H9 (cell line): Measurements from ENCODE around the gene MRTFB. TPM values are rescaled to one million over a fixed set of nuclear protein-coding genes. Genes with fewer than 3 reads are reported as not detected.

Experiments
- DNase-seq: peaks from one replicate; pipeline ENCODE4 v3.0.0-alpha.2; 2017
- H2AFZ ChIP-seq: one replicate; pipeline ENCODE4 v1.6.1; 2013; ENCODE audit warnings: mild to moderate bottlenecking, low read length, control low read depth, moderate library complexity
- H2AK5ac ChIP-seq: 2 replicates; pipeline ENCODE4 v1.6.1; 2013; ENCODE audit warnings: low read length, control low read depth, mixed read lengths; ENCODE audit not compliant: insufficient read length
- H2BK120ac ChIP-seq: one replicate; pipeline ENCODE4 v1.6.1; 2013; ENCODE audit warnings: low read depth, mild to moderate bottlenecking, low read length, control low read depth, inconsistent platforms; ENCODE audit not compliant: poor library complexity, severe bottlenecking
- H2BK12ac ChIP-seq: 2 replicates; pipeline ENCODE4 v1.6.1; 2013; ENCODE audit warnings: low read length, control low read depth, mixed read lengths, low read depth; ENCODE audit not compliant: insufficient read length
- H2BK15ac ChIP-seq: 2 replicates; pipeline ENCODE4 v1.6.1; 2013; ENCODE audit warnings: low read depth, low read length, control low read depth
- H2BK20ac ChIP-seq: one replicate; pipeline ENCODE4 v1.6.1; 2013; ENCODE audit warnings: low read depth, mild to moderate bottlenecking, low read length, control low read depth, inconsistent platforms; ENCODE audit not compliant: poor library complexity, severe bottlenecking
- H2BK5ac ChIP-seq: 2 replicates; pipeline ENCODE4 v1.6.1; 2013; ENCODE audit warnings: low read length, control low read depth, mixed read lengths; ENCODE audit not compliant: insufficient read length
- H3K14ac ChIP-seq: 2 replicates; pipeline ENCODE4 v1.6.1; 2013; ENCODE audit warnings: low read length, control low read depth; ENCODE audit not compliant: insufficient read depth
- H3K18ac ChIP-seq: 2 replicates; pipeline ENCODE4 v1.6.1; 2013; ENCODE audit warnings: low read depth, mild to moderate bottlenecking, mixed read lengths, low read length, control low read depth; ENCODE audit not compliant: insufficient read length
- H3K23ac ChIP-seq: 2 replicates; pipeline ENCODE4 v1.6.1; 2013; ENCODE audit warnings: low read length, control low read depth, mixed read lengths, low read depth; ENCODE audit not compliant: insufficient read length
- H3K23me2 ChIP-seq: 2 replicates; pipeline ENCODE4 v1.6.1; 2013; ENCODE audit warnings: low read depth, mild to moderate bottlenecking, mixed read lengths, low read length, control low read depth; ENCODE audit not compliant: insufficient read length, poor library complexity, severe bottlenecking
- H3K27ac ChIP-seq: 2 replicates; pipeline ENCODE4 v1.5.1; 2013; ENCODE audit warnings: low read length, control low read depth, mixed read lengths, low read depth; ENCODE audit not compliant: insufficient read length
- H3K27me3 ChIP-seq: 2 replicates; pipeline ENCODE4 v1.6.1; 2013; ENCODE audit warnings: low read length, control low read depth, inconsistent platforms; ENCODE audit not compliant: insufficient read depth
- H3K4ac ChIP-seq: 2 replicates; pipeline ENCODE4 v1.6.1; 2013; ENCODE audit warnings: low read depth, mild to moderate bottlenecking, control low read depth, inconsistent platforms, low read length, moderate library complexity
- H3K4me1 ChIP-seq: 2 replicates; pipeline ENCODE4 v1.6.1; 2013; ENCODE audit warnings: low read length, control low read depth, inconsistent platforms; ENCODE audit not compliant: insufficient read depth
- H3K4me2 ChIP-seq: 2 replicates; pipeline ENCODE4 v1.6.1; 2013; ENCODE audit warnings: low read length, control low read depth, mixed read lengths; ENCODE audit not compliant: insufficient read length, insufficient read depth
- H3K56ac ChIP-seq: 2 replicates; pipeline ENCODE4 v1.6.1; 2013; ENCODE audit warnings: low read depth, mild to moderate bottlenecking, mixed read lengths, low read length, control low read depth; ENCODE audit not compliant: insufficient read length
- H3K79me1 ChIP-seq: 2 replicates; pipeline ENCODE4 v1.6.1; 2013; ENCODE audit warnings: low read depth, mild to moderate bottlenecking, moderate library complexity, low read length, control low read depth, inconsistent platforms; ENCODE audit not compliant: insufficient read depth, poor library complexity, severe bottlenecking
- H3K79me2 ChIP-seq: 2 replicates; pipeline ENCODE4 v1.6.1; 2013; ENCODE audit warnings: low read length, control low read depth, inconsistent platforms; ENCODE audit not compliant: insufficient read depth
- H3K9ac ChIP-seq: 2 replicates; pipeline ENCODE4 v1.6.1; 2013; ENCODE audit warnings: low read length, control low read depth, mixed read lengths; ENCODE audit not compliant: insufficient read length; ENCODE audit errors: extremely low read depth
- H3K9me3 ChIP-seq: one replicate; pipeline ENCODE4 v1.6.1; 2013; ENCODE audit warnings: low read depth, low read length, inconsistent platforms; ENCODE audit not compliant: control insufficient read depth
- H3T11ph ChIP-seq: one replicate; pipeline ENCODE4 v1.6.1; 2013; ENCODE audit warnings: mild to moderate bottlenecking, low read length, control low read depth, inconsistent platforms
- H4K20me1 ChIP-seq: one replicate; pipeline ENCODE4 v1.6.1; 2013; ENCODE audit not compliant: control insufficient read depth, insufficient read length, insufficient read depth
- H4K5ac ChIP-seq: 2 replicates; pipeline ENCODE4 v1.6.1; 2013; ENCODE audit warnings: low read depth, mild to moderate bottlenecking, mixed read lengths, low read length, control low read depth; ENCODE audit not compliant: insufficient read length
- H4K8ac ChIP-seq: replicated peaks from 2 replicates; pipeline ENCODE4 v1.6.1; 2013; ENCODE audit warnings: low read length, control low read depth, mixed read lengths, low read depth; ENCODE audit not compliant: insufficient read length
- H4K91ac ChIP-seq: 2 replicates; pipeline ENCODE4 v1.6.1; 2013; ENCODE audit warnings: low read depth, mild to moderate bottlenecking, moderate library complexity, mixed read lengths, low read length, control low read depth; ENCODE audit not compliant: insufficient read length
- H3K27ac Mint-ChIP-seq, 3 experiments: 2 replicates in 2 of 3; 3 replicates in 1 of 3; pipeline ENCODE4 v1.8.0; 2020 to 2021; ENCODE audit warnings: mixed read lengths in 3 of 3, mild to moderate bottlenecking in 1 of 3, moderate library complexity in 1 of 3
- H3K27me3 Mint-ChIP-seq: 2 replicates; pipeline ENCODE4 v1.8.0; 2021; ENCODE audit warnings: low read depth, mild to moderate bottlenecking, moderate library complexity, mixed read lengths
- H3K36me3 Mint-ChIP-seq, 3 experiments: 2 replicates in 2 of 3; 3 replicates in 1 of 3; pipeline ENCODE4 v1.8.0; 2020 to 2021; ENCODE audit warnings: low read depth in 3 of 3, mixed read lengths in 3 of 3; ENCODE audit not compliant: insufficient read depth in 1 of 3
- H3K4me1 Mint-ChIP-seq, 2 experiments: 2 replicates each; pipeline ENCODE4 v1.8.0; 2020; ENCODE audit warnings: mixed read lengths in 2 of 2
- H3K4me3 Mint-ChIP-seq, 2 experiments: 2 replicates in 1 of 2; 3 replicates in 1 of 2; pipeline ENCODE4 v1.8.0; 2020 to 2021; ENCODE audit warnings: mild to moderate bottlenecking in 2 of 2, mixed read lengths in 2 of 2, moderate library complexity in 1 of 2
- H3K9me3 Mint-ChIP-seq, 2 experiments: 2 replicates in 1 of 2; 3 replicates in 1 of 2; pipeline ENCODE4 v1.8.0; 2020; ENCODE audit warnings: mild to moderate bottlenecking in 2 of 2, mixed read lengths in 2 of 2, moderate library complexity in 1 of 2
- WGBS: extraction: QIAGEN DNeasy Blood & Tissue Kit; methylation state at CpG from one replicate; pipeline ENCODE4 v1.1.7; 2013; ENCODE audit warnings: missing lambda C conversion rate, low lambda C conversion rate, mixed read lengths; ENCODE audit not compliant: insufficient read length; ENCODE audit errors: extremely low coverage; 5-methylcytosine and 5-hydroxymethylcytosine counted together
- total RNA-seq: library from RNA; stranded (reverse); gene quantifications from 2 replicates; pipeline ENCODE4 v1.2.1, GENCODE V29; 2021
- TF ChIP-seq, protein P1 (sequence below): fragments of 200-600 bp; sonication (generic); conservative IDR thresholded peaks from 3 replicates; pipeline ENCODE4 v1.8.0; 2021; ENCODE audit warnings: antibody characterized with exemption, mild to moderate bottlenecking

MRTFB gene
- total RNA-seq, 1 experiment from 2014 or later: 29.9 TPM

DNA sequence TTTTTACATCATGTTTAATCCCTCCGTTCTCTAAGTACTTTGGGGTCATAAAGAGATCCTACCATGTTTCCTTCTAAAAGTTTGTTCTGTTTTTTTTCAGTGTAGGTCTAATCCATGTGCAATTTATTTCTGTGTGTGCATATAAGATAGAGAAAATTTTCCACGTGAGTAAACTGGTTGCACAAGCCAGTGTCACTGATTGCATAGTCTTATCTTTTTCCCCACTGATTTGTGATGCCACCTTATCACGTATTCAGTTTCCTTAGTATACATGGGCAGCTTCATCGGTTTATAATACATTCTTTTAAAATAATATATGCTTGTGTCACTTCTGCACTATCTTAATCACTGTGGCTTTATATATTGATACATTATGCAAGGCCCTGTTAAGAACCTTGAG, 49.2 kb downstream of the MRTFB start:
- Histone ChIP-seq H3K9me3 (no peaks in the 10 kb centered on the region), H3K18ac (no peak overlapping the region), H4K8ac (no peak overlapping the region), H2AFZ (no peak overlapping the region), H3K79me1 (peaks cover 4% of the 10 kb centered on the region), H2BK5ac (no peak overlapping the region), H3K4me2 (no peak overlapping the region), H2BK12ac (no peak overlapping the region), H3K9ac (no peak overlapping the region), H3K79me2 (peaks cover 2% of the 10 kb centered on the region; the same call in 1 of the 2 replicates), H4K5ac (no peak overlapping the region), H2AK5ac (no peak overlapping the region), H3K4me1 (no peaks in the 10 kb centered on the region), H3K27ac (no peak overlapping the region), H2BK120ac (no peak overlapping the region), H2BK15ac (no peak overlapping the region), H3K23ac (no peak overlapping the region), H4K20me1 (no peaks in the 10 kb centered on the region), H3K27me3 (no peaks in the 10 kb centered on the region), H3T11ph (no peak overlapping the region), H2BK20ac (no peak overlapping the region), H3K56ac (no peak overlapping the region), H3K14ac (no peak overlapping the region), H3K23me2 (no peaks in the 10 kb centered on the region), H3K4ac (no peak overlapping the region), H4K91ac (no peak overlapping the region)
- no CpG with 5 or more reads among the region's 4 CpGs for WGBS
- peaks cover 0 to 4% (median 0%) of the 10 kb centered on the region in 3 experiments; a peak in 2 of 7 replicates for H3K36me3 Mint-ChIP-seq
- peaks cover 24 to 30% of the 10 kb centered on the region in 2 experiments for H3K4me1 Mint-ChIP-seq
- no peak for DNase-seq
- peak overlapping the region in 1 of 3 experiments; percentile 41; a peak in 2 of 7 replicates for H3K27ac Mint-ChIP-seq
- H3K4me3 Mint-ChIP-seq: no peak overlapping the region
- TF ChIP-seq, protein P1, sequence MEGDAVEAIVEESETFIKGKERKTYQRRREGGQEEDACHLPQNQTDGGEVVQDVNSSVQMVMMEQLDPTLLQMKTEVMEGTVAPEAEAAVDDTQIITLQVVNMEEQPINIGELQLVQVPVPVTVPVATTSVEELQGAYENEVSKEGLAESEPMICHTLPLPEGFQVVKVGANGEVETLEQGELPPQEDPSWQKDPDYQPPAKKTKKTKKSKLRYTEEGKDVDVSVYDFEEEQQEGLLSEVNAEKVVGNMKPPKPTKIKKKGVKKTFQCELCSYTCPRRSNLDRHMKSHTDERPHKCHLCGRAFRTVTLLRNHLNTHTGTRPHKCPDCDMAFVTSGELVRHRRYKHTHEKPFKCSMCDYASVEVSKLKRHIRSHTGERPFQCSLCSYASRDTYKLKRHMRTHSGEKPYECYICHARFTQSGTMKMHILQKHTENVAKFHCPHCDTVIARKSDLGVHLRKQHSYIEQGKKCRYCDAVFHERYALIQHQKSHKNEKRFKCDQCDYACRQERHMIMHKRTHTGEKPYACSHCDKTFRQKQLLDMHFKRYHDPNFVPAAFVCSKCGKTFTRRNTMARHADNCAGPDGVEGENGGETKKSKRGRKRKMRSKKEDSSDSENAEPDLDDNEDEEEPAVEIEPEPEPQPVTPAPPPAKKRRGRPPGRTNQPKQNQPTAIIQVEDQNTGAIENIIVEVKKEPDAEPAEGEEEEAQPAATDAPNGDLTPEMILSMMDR: no peak
- H3K9me3 Mint-ChIP-seq: no peaks in the 10 kb centered on the region
- H3K27me3 Mint-ChIP-seq: no peaks in the 10 kb centered on the region
